Stimulated activated CD8-positive, alpha-beta memory T cell treated with anti-CD3 and anti-CD28 coated beads, Interleukin-7, amount 100 ng/mL, for 1 hour (primary cell): ENCODE results near the gene NOX4.
"Not testable (repeated sequence)": the region's sequence is repeated elsewhere in the genome, so short reads cannot be mapped to it uniquely, and the experiment has no call there.

Experiments
- DNase-seq, 2 donors: peaks; one replicate each; pipeline ENCODE4 v3.0.0-alpha.2; 2020; ENCODE audit warnings: low read depth in 2 of 2

Gene NOX4

DNA sequence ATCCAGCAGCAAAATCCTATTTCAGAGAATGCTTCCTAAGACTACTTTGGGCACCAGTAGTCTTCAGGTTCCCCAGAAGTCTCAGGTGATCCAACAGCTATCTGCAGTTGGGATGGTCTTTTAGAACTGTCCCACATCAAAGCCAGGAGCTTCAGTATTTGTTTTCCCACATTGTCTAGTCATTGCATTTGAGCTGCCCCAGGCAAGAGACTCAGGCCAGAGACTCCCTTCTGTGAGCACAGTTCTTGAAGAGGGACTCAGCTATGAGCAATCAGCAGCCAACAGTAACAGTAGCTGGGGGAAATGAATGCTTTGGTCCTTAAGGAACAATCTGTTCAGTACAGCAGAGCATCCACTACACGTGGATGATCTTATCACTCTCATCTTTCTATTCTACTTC is 188.1 kb downstream of the NOX4 start:
- DNase-seq: not testable (repeated sequence)

- DNase-seq: not testable (repeated sequence)
Observed at GRCh38 chr11:89295023-89295422, 196.2 kb downstream of the NOX4 start.

DNA sequence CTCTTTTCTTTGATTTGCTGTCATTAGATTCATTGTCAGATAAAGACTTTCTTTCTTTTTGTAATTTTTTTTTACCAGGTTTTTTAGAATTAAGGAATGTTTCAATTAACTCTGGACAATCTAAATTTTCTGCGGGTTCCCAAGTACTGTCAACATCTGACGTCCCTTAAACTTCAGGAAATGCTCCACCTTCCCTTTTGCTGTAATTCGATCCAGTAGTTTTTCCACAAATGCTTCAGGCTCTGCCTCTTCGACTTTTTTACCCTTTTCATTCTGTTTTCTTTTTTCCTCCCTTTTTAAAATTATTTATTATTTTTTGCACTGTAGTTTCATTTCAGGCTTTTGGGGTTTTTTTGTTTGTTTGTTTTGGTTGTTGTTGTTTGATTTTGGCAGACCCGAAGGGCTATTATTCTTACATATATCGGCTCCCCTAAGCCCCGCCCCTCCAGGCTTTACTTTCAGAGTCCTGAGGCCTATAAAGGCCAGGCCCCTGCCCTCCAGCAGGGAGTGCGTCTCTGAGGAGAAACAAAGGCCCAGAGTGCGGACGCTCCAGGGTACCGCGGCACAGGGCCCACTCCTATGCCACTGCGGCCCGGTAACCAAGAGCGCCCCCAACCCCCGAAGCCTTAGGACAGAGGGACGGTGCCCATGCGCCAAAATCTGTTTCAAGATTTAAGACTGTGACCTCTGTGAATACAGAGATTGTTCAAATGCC is 197.1 kb downstream of the NOX4 start:
- DNase-seq: no peak

GRCh38 chr11:89288004-89288403 is 203.2 kb downstream of the NOX4 start:
- DNase-seq: not testable (repeated sequence)

GRCh38 chr11:89286601-89287000 is 204.6 kb downstream of the NOX4 start:
- not testable (repeated sequence) for DNase-seq

- not testable (repeated sequence) for DNase-seq
Observed at GRCh38 chr11:89281032-89281677, 210.0 kb downstream of the NOX4 start.

DNA sequence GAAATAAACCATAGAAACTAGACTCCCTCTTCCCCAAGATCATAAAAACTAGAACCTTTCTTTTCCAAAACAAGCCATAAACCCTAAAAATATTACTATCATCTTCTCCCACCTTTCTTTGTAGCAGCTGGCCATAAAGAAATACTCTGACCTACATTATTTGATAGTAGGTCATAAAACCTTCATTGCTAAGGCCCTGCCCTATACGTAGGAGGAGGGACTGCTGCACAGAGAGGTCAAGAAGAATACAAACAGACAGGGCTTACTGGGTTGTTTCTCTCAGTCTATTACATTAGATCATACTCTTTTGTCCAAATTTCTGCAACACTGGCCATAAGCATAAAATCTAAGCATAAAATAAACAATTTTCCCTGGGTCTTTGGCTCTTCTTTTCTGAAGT is 212.0 kb downstream of the NOX4 start:
- DNase-seq: no peak

DNA sequence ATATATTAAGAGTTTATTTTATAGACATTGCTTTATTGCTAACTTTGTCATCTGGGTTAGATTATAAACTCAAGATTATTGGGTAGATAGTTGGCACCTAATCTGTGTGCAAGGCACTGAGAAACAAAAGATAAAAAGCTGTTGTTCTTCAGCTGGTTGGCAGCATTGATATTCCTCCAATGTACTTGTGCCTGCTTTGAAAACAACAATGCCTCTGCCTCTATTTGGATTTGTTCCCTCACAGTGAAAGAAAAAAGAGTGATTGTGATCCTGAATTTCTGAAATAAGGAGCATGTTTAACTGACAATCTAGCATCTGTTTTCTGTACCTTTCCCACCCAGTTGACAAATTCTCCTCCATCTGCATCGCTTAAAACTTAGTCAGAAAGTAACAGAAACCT is 215.2 kb downstream of the NOX4 start:
- DNase-seq: no peak
